HFFc6 (cell line): Measurements from ENCODE around the gene PHF1. TPM values are rescaled to one million over a fixed set of nuclear protein-coding genes. Genes with fewer than 3 reads are reported as not detected.

Source experiments
- DNase-seq: peaks from one replicate; pipeline ENCODE4 v3.0.0-alpha.2; 2018
- H3K27ac Mint-ChIP-seq: 2 replicates; pipeline ENCODE4 v1.8.0; 2020; ENCODE audit warnings: mild to moderate bottlenecking, mixed read lengths
- H3K27me3 Mint-ChIP-seq: 2 replicates; pipeline ENCODE4 v1.8.0; 2021; ENCODE audit warnings: mild to moderate bottlenecking, moderate library complexity, mixed read lengths; ENCODE audit not compliant: insufficient read depth
- H3K36me3 Mint-ChIP-seq: 2 replicates; pipeline ENCODE4 v1.8.0; 2021; ENCODE audit warnings: low read depth, mixed read lengths
- H3K4me1 Mint-ChIP-seq: 2 replicates; pipeline ENCODE4 v1.8.0; 2020; ENCODE audit warnings: low read depth, mixed read lengths
- H3K4me3 Mint-ChIP-seq: 2 replicates; pipeline ENCODE4 v1.8.0; 2020; ENCODE audit warnings: mild to moderate bottlenecking, moderate library complexity, mixed read lengths
- H3K9me3 Mint-ChIP-seq: 2 replicates; pipeline ENCODE4 v1.8.0; 2020; ENCODE audit warnings: mild to moderate bottlenecking, mixed read lengths
- CTCF ChIP-seq: fragments of 200-600 bp; sonication (generic); IDR thresholded peaks from 2 replicates; pipeline ENCODE4 v1.5.0; 2021; ENCODE audit warnings: antibody characterized with exemption, mild to moderate bottlenecking
- microRNA-seq: library from miRNA; unstranded; fragments of <30 nt; microRNA quantifications from one replicate; pipeline ENCODE4, GENCODE V29; 2019
- total RNA-seq, 6 experiments: library from RNA; stranded (reverse); fragmentation: NEBNext Ultra II Directional; extraction: Animal tissue kit (Norgen Biotek cat#: 25700); gene quantifications; 2 replicates in 1 of 6; 3 replicates in 5 of 6; pipeline ENCODE4 v1.2.3, GENCODE V29; 2021

PHF1 gene
- total RNA-seq, 6 experiments from 2014 or later = 43.2 to 52.8 (median 51.4) TPM

DNA sequence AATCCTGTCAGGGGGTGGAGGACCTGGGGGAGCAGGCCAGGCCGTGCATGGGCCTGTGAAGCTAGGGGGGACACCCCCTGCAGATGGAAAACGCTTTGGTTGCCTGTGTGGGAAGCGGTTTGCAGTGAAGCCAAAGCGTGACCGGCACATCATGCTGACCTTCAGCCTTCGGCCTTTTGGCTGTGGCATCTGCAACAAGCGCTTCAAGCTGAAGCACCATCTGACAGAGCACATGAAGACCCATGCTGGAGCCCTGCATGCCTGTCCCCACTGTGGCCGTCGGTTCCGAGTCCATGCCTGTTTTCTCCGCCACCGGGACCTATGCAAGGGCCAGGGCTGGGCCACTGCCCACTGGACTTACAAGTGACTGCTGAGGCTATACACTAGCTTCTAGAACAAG is 45.3 kb downstream of the PHF1 start:
- Mint-ChIP-seq H3K27me3 (peaks cover 13% of the 10 kb centered on the region), H3K36me3 (peaks cover 4% of the 10 kb centered on the region; the same call in 1 of the 2 replicates), H3K27ac (no peak overlapping the region), H3K4me1 (peaks cover 20% of the 10 kb centered on the region), H3K9me3 (no peaks in the 10 kb centered on the region), H3K4me3 (no peak overlapping the region)
- no peak for DNase-seq
- TF ChIP-seq CTCF = no peak

- Mint-ChIP-seq H3K4me1 (peaks cover 11% of the 10 kb centered on the region), H3K27ac (no peak overlapping the region), H3K27me3 (peaks cover 20% of the 10 kb centered on the region), H3K4me3 (no peak overlapping the region), H3K9me3 (no peaks in the 10 kb centered on the region), H3K36me3 (peaks cover 4% of the 10 kb centered on the region; the same call in 1 of the 2 replicates)
- no peak for DNase-seq
- TF ChIP-seq CTCF = no peak
These were observed 47.9 kb downstream of the PHF1 start for GRCh38 chr6:33458676-33459075.

DNA sequence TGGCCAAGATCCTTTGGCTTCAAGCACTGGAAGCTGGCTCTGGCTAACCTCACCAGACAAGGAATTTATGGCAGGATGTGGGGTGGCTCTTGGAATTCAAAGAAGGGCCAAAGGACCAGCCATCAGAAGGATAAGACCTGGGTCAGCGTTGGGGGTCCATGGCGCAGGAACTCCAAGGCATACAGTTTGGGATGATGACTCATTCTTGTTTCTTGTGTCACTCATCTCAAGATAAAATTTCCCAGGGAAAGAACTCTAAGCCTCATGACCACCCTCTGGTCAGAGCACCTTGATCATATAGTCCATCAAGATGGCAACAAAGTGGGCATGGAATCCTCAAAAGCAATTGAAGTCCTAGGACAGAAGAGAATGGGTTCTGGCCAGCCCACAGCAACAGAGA is 48.4 kb downstream of the PHF1 start:
- Mint-ChIP-seq H3K36me3 (peaks cover 4% of the 10 kb centered on the region; the same call in 1 of the 2 replicates), H3K27me3 (peaks cover 22% of the 10 kb centered on the region), H3K4me1 (peaks cover 8% of the 10 kb centered on the region), H3K4me3 (no peak overlapping the region), H3K27ac (no peak overlapping the region), H3K9me3 (no peaks in the 10 kb centered on the region)
- DNase-seq = no peak
- no peak for TF ChIP-seq CTCF

Small RNA genes lying within 50 kb of the gene (microRNA-seq; reads per million reads assigned to microRNA genes)
- not detected for gene MIR5004

Other genes with a start within 250 kb of the PHF1 start
- gene COL11A2, start 218.5 kb upstream of the PHF1 start, total RNA-seq = under 1 TPM; 0.15 to 0.69 (median 0.38) TPM
- 10 to 100 TPM; 37.3 to 41.6 (median 38.3) TPM for gene RXRB, start 210.3 kb upstream of the PHF1 start, total RNA-seq
- 100 to 1,000 TPM; 215 to 240 (median 225) TPM for gene SLC39A7, start 210.1 kb upstream of the PHF1 start, total RNA-seq
- 1 to 10 TPM in 2 of 6 experiments, under 1 TPM in 4; 0.39 to 1.2 (median 0.73) TPM for gene HSD17B8, start 206.4 kb upstream of the PHF1 start, total RNA-seq
- gene RING1, start 202.5 kb upstream of the PHF1 start, total RNA-seq = 10 to 100 TPM; 43.4 to 55.1 (median 52.1) TPM
- 10 to 100 TPM; 35.7 to 51.4 (median 44.4) TPM for gene VPS52, start 139.1 kb upstream of the PHF1 start, total RNA-seq
- 1,000 to 10,000 TPM; 1,449 to 2,347 (median 1,965) TPM for gene RPS18, start 138.9 kb upstream of the PHF1 start, total RNA-seq
- 1 to 10 TPM in 5 of 6 experiments, under 1 TPM in 1; 0.66 to 3.0 (median 2.7) TPM for gene B3GALT4, start 133.9 kb upstream of the PHF1 start, total RNA-seq
- 10 to 100 TPM; 71.0 to 89.9 (median 74.6) TPM for gene WDR46, start 121.8 kb upstream of the PHF1 start, total RNA-seq
- 10 to 100 TPM; 52.1 to 73.7 (median 69.7) TPM for gene PFDN6, start 121.4 kb upstream of the PHF1 start, total RNA-seq
- gene RGL2, start 112.1 kb upstream of the PHF1 start, total RNA-seq = 10 to 100 TPM; 26.7 to 31.6 (median 27.9) TPM
- 100 to 1,000 TPM in 5 of 6 experiments, 10 to 100 TPM in 1; 88.7 to 118 (median 104) TPM for gene TAPBP, start 96.9 kb upstream of the PHF1 start, total RNA-seq
- 10 to 100 TPM; 15.2 to 19.9 (median 17.0) TPM for gene ZBTB22, start 93.3 kb upstream of the PHF1 start, total RNA-seq
- gene DAXX, start 88.1 kb upstream of the PHF1 start, total RNA-seq = 10 to 100 TPM; 44.9 to 53.2 (median 50.4) TPM
- 10 to 100 TPM; 20.6 to 43.5 (median 38.6) TPM for gene KIFC1, start 19.2 kb upstream of the PHF1 start, total RNA-seq
- 100 to 1,000 TPM; 464 to 546 (median 536) TPM for gene CUTA, start 7.1 kb downstream of the PHF1 start, total RNA-seq
- gene SYNGAP1, start 9.1 kb downstream of the PHF1 start, total RNA-seq = 10 to 100 TPM; 10.5 to 15.0 (median 13.3) TPM
- gene ZBTB9, start 43.6 kb downstream of the PHF1 start, total RNA-seq = 1 to 10 TPM; 6.4 to 9.2 (median 7.6) TPM
- gene BAK1, start 169.3 kb downstream of the PHF1 start, total RNA-seq = 10 to 100 TPM; 17.5 to 23.2 (median 19.9) TPM
- 10 to 100 TPM; 20.2 to 30.3 (median 26.9) TPM for gene ITPR3, start 210.3 kb downstream of the PHF1 start, total RNA-seq